ENCODE measurements around the gene AUP1. TPM values are rescaled to one million over a fixed set of nuclear protein-coding genes. Genes with fewer than 3 reads are reported as not detected.

The AUP1 gene
- total and polyA plus RNA-seq, 12 donors = 88.5 to 527 (median 113) TPM

- Histone ChIP-seq H3K4me3 (no peak overlapping the region), H3K4me1 (replicated peaks in 1 of 2) (no peaks in the 10 kb centered on the region), H3K9me3 (replicated peaks in 1 of 3) (no peaks in the 10 kb centered on the region), H3K36me3 (replicated peaks in 1 of 2) (no peaks in the 10 kb centered on the region), H3K27me3 (no peaks in the 10 kb centered on the region), H3K27ac (no peak overlapping the region)
- WGBS, 4 donors = 70 to 85% (median 80%) methylated on average over 1 of the region's 1 CpG
- no peak for DNase-seq
- intact Hi-C loops (cut with DNase I) = no loop called here
- TF ChIP-seq CTCF (IDR thresholded peaks at IDR 0.05) = no peak
- TF ChIP-seq POLR2A (IDR thresholded peaks at IDR 0.05) = no peak
Measured at GRCh38 chr2:74542978-74543377, 13.5 kb upstream of the AUP1 start.

DNA sequence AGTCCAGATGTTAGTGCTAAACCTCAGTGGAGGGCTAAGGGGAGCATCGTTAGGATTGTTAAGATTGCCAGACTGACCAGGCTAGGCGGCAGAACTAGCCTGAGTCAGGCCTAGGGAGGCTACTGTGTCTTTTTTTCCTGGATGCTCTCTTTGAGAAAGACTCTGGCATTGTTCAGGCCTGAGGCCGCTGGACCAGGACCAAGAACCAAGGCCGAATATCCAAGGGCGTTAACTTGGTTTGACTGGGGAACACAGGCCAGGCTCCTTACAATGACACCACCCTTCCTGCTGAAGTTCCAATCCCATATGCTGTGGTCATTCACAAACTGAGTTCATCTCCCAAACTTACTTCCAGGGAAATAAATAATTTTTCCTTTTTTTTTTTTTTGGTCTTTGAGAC, 10.8 kb upstream of the AUP1 start:
- Histone ChIP-seq H3K9me3 (replicated peaks in 1 of 3) (no peaks in the 10 kb centered on the region), H3K27ac (no peak overlapping the region), H3K4me3 (no peak overlapping the region), H3K4me1 (replicated peaks in 1 of 2) (no peaks in the 10 kb centered on the region), H3K36me3 (replicated peaks in 1 of 2) (no peaks in the 10 kb centered on the region), H3K27me3 (no peaks in the 10 kb centered on the region)
- peak in 2 of 7 donors; percentile 29 to 55 for DNase-seq
- TF ChIP-seq POLR2A (IDR thresholded peaks at IDR 0.05) (no peak), CTCF (IDR thresholded peaks at IDR 0.05) (no peak)
- 50 to 57% (median 56%) methylated on average over 5 of the region's 5 CpGs for whole genome bisulfite sequencing, 4 donors
- intact Hi-C loops (cut with DNase I) = no loop called here

DNA sequence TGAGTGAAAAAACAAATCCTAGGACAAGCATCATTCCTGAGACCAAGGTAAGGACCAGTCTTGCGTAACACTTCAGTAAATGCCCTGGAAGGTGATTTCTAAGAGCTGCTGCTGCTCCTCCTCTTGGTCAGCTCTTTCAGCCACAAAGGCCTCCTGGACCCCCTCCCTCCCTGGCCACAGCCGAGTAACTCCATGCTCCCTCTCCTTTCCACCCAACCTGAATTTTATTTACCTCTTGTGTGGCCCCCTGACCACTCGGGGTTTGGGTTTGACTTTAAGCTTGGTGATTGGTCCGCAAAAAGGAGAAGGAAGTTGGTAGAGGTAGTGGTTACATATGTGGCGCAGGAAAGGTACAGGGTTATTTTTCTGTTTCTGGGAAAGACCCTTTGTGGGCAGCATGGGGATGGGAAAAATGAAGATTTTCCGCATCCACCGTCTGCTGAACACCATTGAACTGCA, 9.4 kb upstream of the AUP1 start:
- 62 to 77% (median 70%) methylated on average over 7 of the region's 7 CpGs for WGBS, 4 donors
- no peak for DNase-seq
- Histone ChIP-seq H3K36me3 (replicated peaks in 1 of 2) (no peaks in the 10 kb centered on the region), H3K27me3 (no peaks in the 10 kb centered on the region), H3K27ac (no peak overlapping the region), H3K4me3 (no peak overlapping the region), H3K9me3 (replicated peaks in 1 of 3) (no peaks in the 10 kb centered on the region), H3K4me1 (replicated peaks in 1 of 2) (no peaks in the 10 kb centered on the region)
- TF ChIP-seq POLR2A (IDR thresholded peaks at IDR 0.05) (no peak), CTCF (IDR thresholded peaks at IDR 0.05) (no peak)
- intact Hi-C loops (cut with DNase I) = no loop called here

DNA sequence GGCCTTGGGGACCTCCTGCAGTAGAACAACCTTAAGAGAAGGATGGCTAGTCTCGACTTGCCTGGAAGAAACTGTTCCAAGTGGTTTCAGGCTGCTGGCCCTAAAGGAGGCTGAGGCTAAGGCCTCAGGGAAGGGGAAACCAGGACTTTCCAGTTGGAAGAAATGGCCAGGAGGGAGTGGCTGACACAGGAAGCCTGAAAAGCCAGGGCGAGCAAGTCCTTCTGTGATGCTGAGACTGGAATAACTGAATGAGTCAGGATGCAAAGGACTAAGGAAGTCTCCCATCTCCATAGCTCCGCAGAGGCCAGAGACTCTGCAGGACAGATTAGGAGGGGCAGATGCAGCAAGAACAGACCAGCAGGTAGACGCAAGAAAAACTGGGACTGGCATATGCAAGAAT, 7.6 kb upstream of the AUP1 start:
- H3K4me3 ChIP-seq = no peak overlapping the region
- WGBS, 4 donors = 65 to 76% (median 70%) methylated on average over 4 of the region's 4 CpGs
- no peak for DNase-seq
- intact Hi-C loops (cut with DNase I) = no loop called here
- no peaks in the 10 kb centered on the region for H3K27me3 ChIP-seq
- H3K4me1 ChIP-seq (replicated peaks in 1 of 2) = no peaks in the 10 kb centered on the region
- no peaks in the 10 kb centered on the region for H3K9me3 ChIP-seq (replicated peaks in 1 of 3)
- no peak overlapping the region for H3K27ac ChIP-seq
- peaks cover 0 to 13% of the 10 kb centered on the region in 2 donors for H3K36me3 ChIP-seq (replicated peaks in 1 of 2)
- TF ChIP-seq CTCF (IDR thresholded peaks at IDR 0.05) (no peak), POLR2A (IDR thresholded peaks at IDR 0.05) (no peak)
